WI38 (cell line): ENCODE data around the gene ABCF2.

Experiments
- H3K4me3 ChIP-seq: 2 replicates; pipeline ENCODE4 v1.5.1; 2011; ENCODE audit warnings: low read depth, mild to moderate bottlenecking, control low read depth, low read length
- CTCF ChIP-seq: IDR thresholded peaks from 2 replicates; pipeline ENCODE4 v1.5.1; 2012; ENCODE audit warnings: low read depth, mild to moderate bottlenecking, control low read depth, low read length

The ABCF2 gene

GRCh38 chr7:151166629-151167196 is 60.3 kb downstream of the ABCF2 start:
- no peak overlapping the region for H3K4me3 ChIP-seq
- TF ChIP-seq CTCF = no peak
